Mesodermal cell (in vitro differentiated cells): ENCODE measurements around the gene ANKRD18B.
A peak's percentile ranks its signal among the peaks of the same experiment; 100 is the strongest.
"Not testable (repeated sequence)": the region's sequence is repeated elsewhere in the genome, so short reads cannot be mapped to it uniquely, and the experiment has no call there.

Source experiments
- H3K27ac ChIP-seq: 2 replicates; pipeline ENCODE4 v1.7.0; 2013; ENCODE audit warnings: mild to moderate bottlenecking, low read depth, low read length, moderate library complexity; ENCODE audit not compliant: severe bottlenecking
- H3K36me3 ChIP-seq: 2 replicates; pipeline ENCODE4 v1.7.1; 2013; ENCODE audit warnings: mild to moderate bottlenecking, low read length, moderate library complexity; ENCODE audit not compliant: control insufficient read depth, insufficient read depth
- H3K4me1 ChIP-seq: one replicate; pipeline ENCODE4 v1.7.1; 2013; ENCODE audit warnings: mild to moderate bottlenecking, low read length; ENCODE audit not compliant: insufficient read depth, control insufficient read depth, poor library complexity, severe bottlenecking
- H3K4me3 ChIP-seq: 2 replicates; pipeline ENCODE4 v1.7.0; 2013; ENCODE audit warnings: low read length, control low read depth, mild to moderate bottlenecking; ENCODE audit not compliant: insufficient read depth, poor library complexity, severe bottlenecking; ENCODE audit errors: extremely low read depth
- H3K9me3 ChIP-seq: 2 replicates; pipeline ENCODE4 v1.7.1; 2013; ENCODE audit warnings: mild to moderate bottlenecking, low read length, moderate library complexity; ENCODE audit not compliant: control insufficient read depth
- WGBS, 2 experiments: methylation state at CpG; one replicate each; pipeline ENCODE4 v1.1.5; 2013; ENCODE audit warnings: missing lambda C conversion rate in 2 of 2; ENCODE audit not compliant: insufficient coverage in 2 of 2; 5-methylcytosine and 5-hydroxymethylcytosine counted together

Gene ANKRD18B

DNA sequence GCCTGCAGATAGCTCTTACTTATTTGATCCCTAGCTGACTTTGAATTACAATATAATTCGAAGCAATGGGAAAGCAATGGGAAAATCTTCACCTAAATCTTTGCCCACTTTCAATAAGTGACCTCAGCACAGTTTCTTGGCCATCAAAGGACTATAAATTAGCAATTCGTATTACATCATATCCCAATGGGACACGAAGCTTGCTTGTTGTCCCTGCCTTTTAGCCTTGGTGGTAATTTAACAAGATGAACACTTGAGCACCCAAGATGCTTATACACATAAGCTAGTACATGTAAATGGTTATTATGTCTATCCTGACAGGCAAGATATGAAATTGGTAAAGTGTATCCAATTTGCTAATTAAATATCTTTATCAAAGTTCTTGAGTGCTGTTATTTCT lies 9.9 kb downstream of the ANKRD18B start:
- not testable (repeated sequence) for H3K36me3 ChIP-seq, H3K27ac ChIP-seq, H3K9me3 ChIP-seq, H3K4me3 ChIP-seq, H3K4me1 ChIP-seq
- 85 to 86% methylated on average over 1 to 2 of the region's 3 CpGs for WGBS, 2 experiments

- Histone ChIP-seq H3K36me3 (peaks cover 5% of the 10 kb centered on the region), H3K27ac (no peak overlapping the region), H3K4me1 (no peaks in the 10 kb centered on the region), H3K4me3 (no peak overlapping the region), H3K9me3 (no peaks in the 10 kb centered on the region)
- no CpG with 5 or more reads among the region's 2 CpGs for WGBS, 2 experiments
Measured at GRCh38 chr9:33535541-33535940, 11.5 kb downstream of the ANKRD18B start.

- not testable (repeated sequence) for H3K4me1 ChIP-seq, H3K27ac ChIP-seq, H3K9me3 ChIP-seq, H3K4me3 ChIP-seq, H3K36me3 ChIP-seq
- 90 to 100% methylated on average over 1 to 2 of the region's 2 CpGs for WGBS, 2 experiments
Measured at GRCh38 chr9:33543463-33543862, 19.4 kb downstream of the ANKRD18B start.

DNA sequence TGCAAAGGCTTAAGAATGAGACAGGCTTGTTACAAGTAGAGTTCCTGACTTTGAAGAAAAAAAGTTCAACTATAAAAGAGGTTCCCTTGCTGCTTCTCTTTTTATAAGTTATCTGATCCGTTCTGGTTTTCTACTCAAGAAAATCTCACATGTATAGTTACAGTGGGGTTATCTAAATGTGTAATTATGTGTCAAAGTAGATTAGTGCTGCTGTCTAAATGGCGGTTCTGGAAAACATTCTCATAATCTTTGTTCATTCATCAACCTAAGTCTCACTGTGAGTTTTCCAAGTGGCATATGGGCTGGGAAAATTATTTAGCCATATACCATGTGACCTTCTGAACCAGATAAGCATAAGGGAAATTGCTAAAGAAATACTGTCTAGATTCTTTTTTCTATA lies 21.7 kb downstream of the ANKRD18B start:
- H3K36me3 ChIP-seq, H3K27ac ChIP-seq, H3K4me3 ChIP-seq, H3K4me1 ChIP-seq, H3K9me3 ChIP-seq: not testable (repeated sequence)
- WGBS, 2 experiments: no CpG with 5 or more reads among the region's 2 CpGs

DNA sequence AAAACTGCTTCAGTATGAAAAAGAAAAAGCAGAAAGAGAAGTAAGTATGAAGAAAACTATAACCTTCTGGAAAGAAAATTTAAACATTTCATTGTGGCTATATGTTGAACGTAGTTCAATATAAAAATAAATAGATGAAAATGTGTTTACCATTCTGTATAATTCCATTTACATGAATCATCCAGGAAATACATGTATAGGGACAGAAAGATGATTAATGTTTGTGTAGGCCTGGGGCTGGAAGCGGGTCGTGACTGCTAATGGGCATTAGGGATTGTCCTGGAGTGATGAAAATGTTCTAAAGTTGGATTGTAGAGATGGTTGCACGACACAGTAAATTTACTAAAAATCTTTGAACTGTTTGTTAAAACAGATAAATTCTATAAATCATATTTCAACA lies 24.8 kb downstream of the ANKRD18B start:
- H3K27ac ChIP-seq, H3K4me3 ChIP-seq: not testable (repeated sequence)
- WGBS, 2 experiments: no CpG with 5 or more reads among the region's 4 CpGs

GRCh38 chr9:33549418-33549817 lies 25.4 kb downstream of the ANKRD18B start:
- H3K4me3 ChIP-seq, H3K4me1 ChIP-seq, H3K9me3 ChIP-seq, H3K36me3 ChIP-seq, H3K27ac ChIP-seq: not testable (repeated sequence)
- 90 to 100% methylated on average over 1 to 2 of the region's 3 CpGs for WGBS, 2 experiments

More for the DNA sequence above, 24.8 kb downstream of the ANKRD18B start:
- H3K9me3 ChIP-seq, H3K4me1 ChIP-seq, H3K36me3 ChIP-seq: not testable (repeated sequence)

GRCh38 chr9:33551183-33551582 lies 27.1 kb downstream of the ANKRD18B start:
- not testable (repeated sequence) for H3K4me1 ChIP-seq, H3K9me3 ChIP-seq, H3K4me3 ChIP-seq, H3K27ac ChIP-seq, H3K36me3 ChIP-seq

- H3K4me1 ChIP-seq, H3K36me3 ChIP-seq, H3K9me3 ChIP-seq, H3K4me3 ChIP-seq, H3K27ac ChIP-seq: not testable (repeated sequence)
- WGBS, 2 experiments: no CpG with 5 or more reads among the region's 4 CpGs
Measured at GRCh38 chr9:33552315-33552725, 28.3 kb downstream of the ANKRD18B start.

DNA sequence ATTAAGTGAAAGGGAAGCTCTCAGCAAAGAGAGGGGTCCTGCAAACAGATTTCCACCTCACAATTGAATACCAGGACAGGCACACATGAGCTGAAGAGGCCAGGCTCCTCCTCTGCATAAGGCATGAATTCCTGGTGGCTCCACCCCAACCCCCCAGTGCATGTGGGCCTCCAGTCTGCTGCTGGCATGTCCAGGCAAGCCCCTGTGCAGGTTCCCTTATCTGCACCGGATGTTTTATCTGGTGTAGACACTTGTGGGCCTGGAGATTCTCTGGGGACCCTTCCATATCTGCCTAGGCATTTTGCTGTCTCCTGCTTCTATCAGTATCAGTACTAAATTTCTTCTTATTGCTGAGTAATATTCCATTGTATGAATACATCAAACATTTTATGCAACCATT lies 36.2 kb downstream of the ANKRD18B start:
- peak overlapping the region; percentile 57 for H3K27ac ChIP-seq
- 50% methylated on average over 1 of the region's 1 CpG; no CpG with 5 or more reads in 1 of the 2 experiments for WGBS, 2 experiments

DNA sequence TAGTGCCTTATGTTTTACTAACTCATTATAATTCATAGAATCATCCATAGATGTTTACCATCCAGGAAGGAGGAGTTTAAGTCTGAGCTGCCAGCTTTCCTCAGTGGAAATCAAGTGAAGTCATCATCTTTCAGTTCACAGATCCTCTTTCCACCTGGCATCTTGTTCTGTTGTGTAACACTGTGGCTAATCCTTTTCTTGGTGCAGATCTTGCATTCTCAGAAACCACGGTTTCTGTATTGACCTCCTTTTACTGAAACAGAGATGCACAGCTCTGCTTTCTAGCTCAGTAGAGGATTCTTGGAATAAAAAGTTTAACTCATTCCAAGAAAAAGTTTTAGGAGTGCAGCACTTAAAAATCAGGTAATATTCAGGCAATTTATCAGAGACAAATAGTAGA lies 38.1 kb downstream of the ANKRD18B start:
- H3K9me3 ChIP-seq, H3K4me1 ChIP-seq, H3K36me3 ChIP-seq, H3K4me3 ChIP-seq, H3K27ac ChIP-seq: not testable (repeated sequence)
- no CpG with 5 or more reads among the region's 1 CpG for WGBS, 2 experiments

More for the DNA sequence above, 36.2 kb downstream of the ANKRD18B start:
- H3K4me1 ChIP-seq, H3K4me3 ChIP-seq, H3K9me3 ChIP-seq, H3K36me3 ChIP-seq: not testable (repeated sequence)

- H3K4me1 ChIP-seq, H3K9me3 ChIP-seq, H3K27ac ChIP-seq, H3K36me3 ChIP-seq, H3K4me3 ChIP-seq: not testable (repeated sequence)
Measured at GRCh38 chr9:33567776-33568175, 43.7 kb downstream of the ANKRD18B start.

DNA sequence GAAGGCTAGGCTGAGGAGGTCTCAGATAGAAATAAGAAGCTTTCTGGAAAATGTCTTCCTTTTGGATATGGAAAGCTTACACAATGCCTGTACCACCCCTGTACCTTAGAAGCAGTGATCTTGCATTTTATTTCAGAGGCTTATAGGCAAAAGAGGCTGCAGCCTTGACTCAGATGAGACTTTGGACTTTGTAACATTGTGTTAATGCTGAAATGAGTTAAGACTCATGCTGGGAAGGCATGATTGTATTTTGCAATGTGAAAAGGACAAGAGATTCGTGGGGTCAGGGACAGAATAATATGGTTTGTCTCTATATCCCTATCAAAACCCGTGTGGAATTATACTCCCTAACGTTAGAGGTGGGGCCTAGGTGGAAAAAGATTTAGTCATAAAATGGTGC lies 53.7 kb downstream of the ANKRD18B start:
- WGBS, 2 experiments: 50 to 86% methylated on average over 1 of the region's 3 CpGs
- H3K4me1 ChIP-seq, H3K27ac ChIP-seq, H3K36me3 ChIP-seq, H3K4me3 ChIP-seq, H3K9me3 ChIP-seq: not testable (repeated sequence)
